ENCODE results near the gene CTNNA2.

The CTNNA2 gene

DNA sequence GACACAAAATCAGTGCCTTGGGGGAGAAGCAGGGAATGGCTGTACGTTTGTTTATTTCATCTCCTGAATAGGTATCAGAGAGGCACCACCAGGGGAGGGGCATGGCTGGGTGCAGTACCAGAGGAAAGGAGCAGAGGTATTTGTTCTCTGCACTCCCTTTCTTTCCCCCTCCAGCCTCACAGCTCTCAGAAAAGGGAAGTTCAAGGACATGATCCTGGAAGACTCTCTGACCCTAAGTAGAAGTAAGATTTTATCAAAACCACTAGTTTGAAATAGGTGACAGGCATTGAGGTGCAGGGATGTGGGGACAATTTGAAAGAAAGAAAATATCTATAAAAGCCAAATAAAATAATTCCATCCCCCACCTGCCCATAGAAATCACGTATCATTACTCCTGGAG, 655.2 kb downstream of the CTNNA2 start:
- Histone ChIP-seq H3K4me1 (ENCODE audit: control insufficient read depth, insufficient read depth, low read depth, low read length) (no peaks in the 10 kb centered on the region), H2AK5ac (ENCODE audit: low read length, severe bottlenecking) (no peak overlapping the region), H3K27ac (ENCODE audit: low read length, poor library complexity, severe bottlenecking) (no peak overlapping the region), H3K14ac (ENCODE audit: low read length in 2 of 2) (no peak overlapping the region), H2AFZ (ENCODE audit: low read depth, low read length) (no peak overlapping the region), H4K91ac (ENCODE audit: low read length) (no peak overlapping the region), H3K9me3 (ENCODE audit: control insufficient read depth, low read length) (no peaks in the 10 kb centered on the region), H3K23ac (ENCODE audit: low read length in 2 of 2) (no peak overlapping the region), H3K36me3 (ENCODE audit: control insufficient read depth in 1 of 2, insufficient read depth in 2 of 2, low read depth in 1 of 2, low read length in 2 of 2) (no peaks in the 10 kb centered on the region), H2BK120ac (ENCODE audit: low read depth, low read length) (no peak overlapping the region), H3K4ac (ENCODE audit: low read depth in 1 of 2, low read length in 2 of 2) (no peak overlapping the region), H3K18ac (ENCODE audit: low read depth in 1 of 2, low read length in 2 of 2) (no peak overlapping the region), H2BK5ac (ENCODE audit: low read depth, low read length, poor library complexity, severe bottlenecking) (no peak overlapping the region), H3K4me2 (ENCODE audit: low read length, poor library complexity, severe bottlenecking) (no peak overlapping the region), H4K8ac (ENCODE audit: low read length) (no peak overlapping the region), H2BK15ac (ENCODE audit: low read depth, poor library complexity, severe bottlenecking) (no peak overlapping the region), H2BK12ac (ENCODE audit: low read length in 2 of 2) (no peak overlapping the region), H3K79me1 (replicated peaks; ENCODE audit: low read length, poor library complexity, severe bottlenecking) (no peaks in the 10 kb centered on the region), H3K4me3 (ENCODE audit: insufficient read depth in 1 of 2, low read depth in 1 of 2, low read length in 2 of 2) (no peak overlapping the region), H3K9ac (ENCODE audit: low read length) (no peak overlapping the region), H3K27me3 (ENCODE audit: control insufficient read depth in 1 of 2, insufficient read depth in 1 of 2, low read length in 2 of 2) (no peaks in the 10 kb centered on the region)
- WGBS, result 25% methylated on average over 1 of the region's 2 CpGs
- no peak for DNase-seq

DNA sequence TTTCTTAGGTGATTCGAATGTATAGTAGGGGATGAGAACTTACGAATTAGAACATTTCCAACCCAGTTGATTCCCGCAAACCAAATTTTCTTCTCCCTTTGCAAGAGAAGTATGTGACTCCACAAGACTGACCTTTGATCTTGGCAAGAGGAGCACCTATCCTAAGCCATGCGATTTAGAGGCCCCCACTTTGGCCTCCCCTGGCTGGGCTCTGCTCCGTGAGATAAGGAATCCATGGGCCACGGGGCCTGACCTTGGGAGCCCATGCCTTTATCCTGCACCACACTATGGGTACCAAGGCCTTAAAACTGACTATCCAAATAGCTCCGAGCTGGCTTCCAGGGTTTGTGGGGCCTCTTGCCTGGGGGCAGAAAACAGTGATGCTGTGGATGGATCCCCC, 656.0 kb downstream of the CTNNA2 start:
- no peak overlapping the region for H4K91ac ChIP-seq (ENCODE audit: low read length)
- no peak overlapping the region for H2BK5ac ChIP-seq (ENCODE audit: low read depth, low read length, poor library complexity, severe bottlenecking)
- no peak overlapping the region for H3K23ac ChIP-seq (ENCODE audit: low read length in 2 of 2)
- no peaks in the 10 kb centered on the region for H3K79me1 ChIP-seq (replicated peaks; ENCODE audit: low read length, poor library complexity, severe bottlenecking)
- no peak overlapping the region for H2BK15ac ChIP-seq (ENCODE audit: low read depth, poor library complexity, severe bottlenecking)
- H2BK12ac ChIP-seq (ENCODE audit: low read length in 2 of 2), result no peak overlapping the region
- H2AFZ ChIP-seq (ENCODE audit: low read depth, low read length), result no peak overlapping the region
- DNase-seq, result no peak
- no peak overlapping the region for H3K14ac ChIP-seq (ENCODE audit: low read length in 2 of 2)
- no peaks in the 10 kb centered on the region for H3K36me3 ChIP-seq (ENCODE audit: control insufficient read depth in 1 of 2, insufficient read depth in 2 of 2, low read depth in 1 of 2, low read length in 2 of 2)
- H3K9ac ChIP-seq (ENCODE audit: low read length), result no peak overlapping the region
- no peaks in the 10 kb centered on the region for H3K4me1 ChIP-seq (ENCODE audit: control insufficient read depth, insufficient read depth, low read depth, low read length)
- no peak overlapping the region for H3K4me3 ChIP-seq (ENCODE audit: insufficient read depth in 1 of 2, low read depth in 1 of 2, low read length in 2 of 2)
- no peak overlapping the region for H3K4me2 ChIP-seq (ENCODE audit: low read length, poor library complexity, severe bottlenecking)
- no peaks in the 10 kb centered on the region for H3K27me3 ChIP-seq (ENCODE audit: control insufficient read depth in 1 of 2, insufficient read depth in 1 of 2, low read length in 2 of 2)
- no peak overlapping the region for H3K18ac ChIP-seq (ENCODE audit: low read depth in 1 of 2, low read length in 2 of 2)
- no peak overlapping the region for H3K4ac ChIP-seq (ENCODE audit: low read depth in 1 of 2, low read length in 2 of 2)
- H3K27ac ChIP-seq (ENCODE audit: low read length, poor library complexity, severe bottlenecking), result no peak overlapping the region
- 86% methylated on average over 7 of the region's 7 CpGs for WGBS
- no peak overlapping the region for H4K8ac ChIP-seq (ENCODE audit: low read length)
- no peaks in the 10 kb centered on the region for H3K9me3 ChIP-seq (ENCODE audit: control insufficient read depth, low read length)
- H2AK5ac ChIP-seq (ENCODE audit: low read length, severe bottlenecking), result no peak overlapping the region
- no peak overlapping the region for H2BK120ac ChIP-seq (ENCODE audit: low read depth, low read length)

DNA sequence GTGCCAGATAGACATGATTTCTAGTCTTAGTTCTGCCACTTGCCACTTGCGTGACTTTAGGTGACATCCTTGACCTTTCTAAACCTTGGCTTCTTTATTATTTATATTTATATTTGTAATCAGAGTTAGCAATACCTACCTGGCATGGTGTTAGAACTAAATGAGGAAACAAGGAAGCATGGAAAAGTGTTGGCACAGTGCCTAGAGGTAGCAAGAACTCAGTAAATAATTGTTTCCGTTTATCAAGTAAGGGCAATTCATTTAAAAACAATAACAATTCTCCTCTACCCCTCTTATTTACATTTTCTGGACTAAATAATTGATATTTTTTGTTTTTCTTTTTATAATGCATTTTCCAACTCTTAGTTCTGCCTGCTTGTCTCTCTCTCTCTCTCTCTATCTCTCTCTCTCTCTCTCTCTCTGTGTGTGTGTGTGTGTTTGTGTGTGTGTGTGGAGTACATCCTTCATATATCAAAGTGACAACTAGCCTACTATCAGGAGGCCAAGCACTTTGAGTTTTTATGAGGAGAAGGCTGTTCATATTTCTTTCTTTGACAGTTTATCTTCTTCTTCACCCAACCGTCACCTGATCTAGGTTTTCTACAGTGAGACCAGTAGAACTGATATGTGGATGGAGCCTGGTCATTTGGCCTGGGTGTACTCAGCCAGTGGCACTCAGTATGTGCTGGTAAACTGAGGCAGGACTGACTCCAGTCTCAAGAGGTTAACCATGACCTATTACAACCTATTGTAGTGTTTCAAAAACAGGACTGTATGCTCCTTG, 657.2 kb downstream of the CTNNA2 start:
- Histone ChIP-seq H2BK15ac (ENCODE audit: low read depth, poor library complexity, severe bottlenecking) (no peak overlapping the region), H2AFZ (ENCODE audit: low read depth, low read length) (no peak overlapping the region), H3K23ac (ENCODE audit: low read length in 2 of 2) (no peak overlapping the region), H3K9me3 (ENCODE audit: control insufficient read depth, low read length) (no peaks in the 10 kb centered on the region), H2BK12ac (ENCODE audit: low read length in 2 of 2) (no peak overlapping the region), H3K27me3 (ENCODE audit: control insufficient read depth in 1 of 2, insufficient read depth in 1 of 2, low read length in 2 of 2) (no peaks in the 10 kb centered on the region), H2BK5ac (ENCODE audit: low read depth, low read length, poor library complexity, severe bottlenecking) (no peak overlapping the region), H3K36me3 (ENCODE audit: control insufficient read depth in 1 of 2, insufficient read depth in 2 of 2, low read depth in 1 of 2, low read length in 2 of 2) (no peaks in the 10 kb centered on the region), H2BK120ac (ENCODE audit: low read depth, low read length) (no peak overlapping the region), H4K8ac (ENCODE audit: low read length) (no peak overlapping the region), H3K4me2 (ENCODE audit: low read length, poor library complexity, severe bottlenecking) (no peak overlapping the region), H2AK5ac (ENCODE audit: low read length, severe bottlenecking) (no peak overlapping the region), H3K9ac (ENCODE audit: low read length) (no peak overlapping the region), H4K91ac (ENCODE audit: low read length) (no peak overlapping the region), H3K4me1 (ENCODE audit: control insufficient read depth, insufficient read depth, low read depth, low read length) (no peaks in the 10 kb centered on the region), H3K4ac (ENCODE audit: low read depth in 1 of 2, low read length in 2 of 2) (no peak overlapping the region), H3K79me1 (replicated peaks; ENCODE audit: low read length, poor library complexity, severe bottlenecking) (no peaks in the 10 kb centered on the region), H3K4me3 (ENCODE audit: insufficient read depth in 1 of 2, low read depth in 1 of 2, low read length in 2 of 2) (no peak overlapping the region), H3K27ac (ENCODE audit: low read length, poor library complexity, severe bottlenecking) (no peak overlapping the region), H3K14ac (ENCODE audit: low read length in 2 of 2) (no peak overlapping the region), H3K18ac (ENCODE audit: low read depth in 1 of 2, low read length in 2 of 2) (no peak overlapping the region)
- DNase-seq, result no peak
- 100% methylated on average over 1 of the region's 3 CpGs for WGBS

DNA sequence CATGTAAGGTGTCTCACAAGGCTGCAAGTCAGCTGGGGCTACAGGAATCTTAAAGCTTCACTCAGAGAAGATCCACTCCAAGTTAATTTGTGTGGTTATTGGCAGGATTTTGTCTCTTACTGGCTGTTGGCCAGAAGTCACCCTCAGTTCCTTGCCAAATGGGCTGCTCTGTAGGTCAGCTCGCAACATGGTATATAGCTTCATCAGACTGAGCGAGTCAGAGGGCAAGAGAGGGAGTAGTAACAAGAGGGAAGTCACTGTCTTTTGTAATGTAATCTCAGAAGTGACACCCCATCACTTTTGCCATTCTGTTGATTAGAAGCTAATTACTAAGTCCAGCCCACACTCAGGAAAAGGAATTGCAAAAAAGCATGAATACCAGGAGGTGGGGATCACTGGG, 672.2 kb downstream of the CTNNA2 start:
- Histone ChIP-seq H3K79me1 (replicated peaks; ENCODE audit: low read length, poor library complexity, severe bottlenecking) (no peaks in the 10 kb centered on the region), H3K36me3 (ENCODE audit: control insufficient read depth in 1 of 2, insufficient read depth in 2 of 2, low read depth in 1 of 2, low read length in 2 of 2) (no peaks in the 10 kb centered on the region), H2AFZ (ENCODE audit: low read depth, low read length) (no peak overlapping the region), H3K27ac (ENCODE audit: low read length, poor library complexity, severe bottlenecking) (no peak overlapping the region), H4K8ac (ENCODE audit: low read length) (no peak overlapping the region), H3K14ac (ENCODE audit: low read length in 2 of 2) (no peak overlapping the region), H3K18ac (ENCODE audit: low read depth in 1 of 2, low read length in 2 of 2) (no peak overlapping the region), H2AK5ac (ENCODE audit: low read length, severe bottlenecking) (no peak overlapping the region), H3K9me3 (ENCODE audit: control insufficient read depth, low read length) (peaks cover 6% of the 10 kb centered on the region), H3K4me3 (ENCODE audit: insufficient read depth in 1 of 2, low read depth in 1 of 2, low read length in 2 of 2) (no peak overlapping the region), H3K4me2 (ENCODE audit: low read length, poor library complexity, severe bottlenecking) (no peak overlapping the region), H2BK12ac (ENCODE audit: low read length in 2 of 2) (no peak overlapping the region), H3K4me1 (ENCODE audit: control insufficient read depth, insufficient read depth, low read depth, low read length) (no peaks in the 10 kb centered on the region), H3K27me3 (ENCODE audit: control insufficient read depth in 1 of 2, insufficient read depth in 1 of 2, low read length in 2 of 2) (no peaks in the 10 kb centered on the region), H2BK5ac (ENCODE audit: low read depth, low read length, poor library complexity, severe bottlenecking) (no peak overlapping the region), H2BK15ac (ENCODE audit: low read depth, poor library complexity, severe bottlenecking) (no peak overlapping the region), H2BK120ac (ENCODE audit: low read depth, low read length) (no peak overlapping the region), H3K9ac (ENCODE audit: low read length) (no peak overlapping the region), H3K23ac (ENCODE audit: low read length in 2 of 2) (no peak overlapping the region), H4K91ac (ENCODE audit: low read length) (no peak overlapping the region), H3K4ac (ENCODE audit: low read depth in 1 of 2, low read length in 2 of 2) (no peak overlapping the region)
- 35% methylated on average over 2 of the region's 2 CpGs for WGBS
- no peak for DNase-seq
